Fibroblast of lung (primary cell): ENCODE measurements around the gene HOXC10.

Experiments
- CTCF ChIP-seq, 2 donors: IDR thresholded peaks in 1 of 2; conservative IDR thresholded peaks in 1 of 2; 1 replicate in 1 of 2; 2 replicates in 1 of 2; pipeline ENCODE4 v1.5.1; 2011 to 2012; ENCODE audit warnings: low read length in 2 of 2, control low read depth in 1 of 2, inconsistent platforms in 1 of 2, low read depth in 1 of 2, mild to moderate bottlenecking in 1 of 2
- EZH2 ChIP-seq: IDR thresholded peaks from 2 replicates; pipeline ENCODE4 v1.5.1; 2012; ENCODE audit warnings: low read length, control low read depth, mild to moderate bottlenecking; ENCODE audit errors: missing control alignments

- no peak for TF ChIP-seq CTCF (conservative IDR thresholded peaks at IDR 0.05 in 1 of 2, IDR thresholded peaks at IDR 0.05 in 1 of 2; ENCODE audit: low read depth in 1 of 2, low read length in 2 of 2)
- no peak for TF ChIP-seq EZH2
Observed at GRCh38 chr12:53942467-53942997, 42.4 kb upstream of the HOXC10 start.
